HG03565 (cell line): ENCODE data around the gene PRKRIP1.
"Not testable (repeated sequence)": the region's sequence is repeated elsewhere in the genome, so short reads cannot be mapped to it uniquely, and the experiment has no call there.

Experiments
- ATAC-seq: cut with Tn5 transposase; IDR thresholded peaks from one replicate; pipeline ENCODE4 v1.9.1; 2021; ENCODE audit warnings: mild to moderate bottlenecking, moderate library complexity; ENCODE audit not compliant: unreplicated experiment

The PRKRIP1 gene

GRCh38 chr7:102455596-102455995 is 59.4 kb downstream of the PRKRIP1 start:
- no peak for ATAC-seq

- no peak for ATAC-seq
Measured at GRCh38 chr7:102456327-102456726, 60.2 kb downstream of the PRKRIP1 start.

- ATAC-seq = no peak
Measured at GRCh38 chr7:102457352-102457924, 61.3 kb downstream of the PRKRIP1 start.

GRCh38 chr7:102459221-102459844 is 63.2 kb downstream of the PRKRIP1 start:
- ATAC-seq = no peak

- ATAC-seq = no peak
Measured at GRCh38 chr7:102460467-102460866, 64.3 kb downstream of the PRKRIP1 start.

- no peak for ATAC-seq
Measured at GRCh38 chr7:102463841-102464576, 67.8 kb downstream of the PRKRIP1 start.

GRCh38 chr7:102464577-102465280 is 68.6 kb downstream of the PRKRIP1 start, which contains the start of the genes ALKBH4 and LRWD1:
ALKBH4 (minus strand) TSS chr7:102464863; CDS start chr7:102464836, 27 bp downstream.
LRWD1 (plus strand) TSS chr7:102464984; CDS start chr7:102465081, 97 bp downstream.
- ATAC-seq = peak; percentile 80

- ATAC-seq = no peak
Measured at GRCh38 chr7:102466097-102466496, 69.9 kb downstream of the PRKRIP1 start.

GRCh38 chr7:102467581-102468477 is 71.7 kb downstream of the PRKRIP1 start:
- ATAC-seq = no peak

- ATAC-seq = no peak
Measured at GRCh38 chr7:102468478-102469350, 72.6 kb downstream of the PRKRIP1 start.

- ATAC-seq = no peak
Measured at GRCh38 chr7:102469351-102469971, 73.3 kb downstream of the PRKRIP1 start.

- no peak for ATAC-seq
Measured at GRCh38 chr7:102469972-102470825, 74.0 kb downstream of the PRKRIP1 start.

GRCh38 chr7:102471791-102472125 is 75.6 kb downstream of the PRKRIP1 start:
- ATAC-seq = no peak

- no peak for ATAC-seq
Measured at GRCh38 chr7:102472126-102473041, 76.2 kb downstream of the PRKRIP1 start.

- ATAC-seq = no peak
Measured at GRCh38 chr7:102473271-102473991, 77.3 kb downstream of the PRKRIP1 start.

GRCh38 chr7:102474116-102474515 is 78.0 kb downstream of the PRKRIP1 start:
- ATAC-seq = not testable (repeated sequence)
